SU-DHL-6 (cell line): ENCODE results near the gene SRL.

Experiments
- EZH2phosphoT487 ChIP-seq: fragments of 200-600 bp; sonication (generic), shearing (Covaris generic); conservative IDR thresholded peaks from 2 replicates; pipeline ENCODE4 v1.6.1; 2018; ENCODE audit warnings: mild to moderate bottlenecking, antibody characterized with exemption, low read length, moderate library complexity, mixed read lengths
- TF ChIP-seq, protein P1 (sequence below): fragments of 200-600 bp; sonication (generic); IDR thresholded peaks from one replicate; pipeline ENCODE4 v1.5.1; 2017; ENCODE audit warnings: antibody characterized with exemption, mild to moderate bottlenecking, low read length, moderate library complexity; ENCODE audit not compliant: insufficient read depth, poor library complexity, severe bottlenecking

DNA sequence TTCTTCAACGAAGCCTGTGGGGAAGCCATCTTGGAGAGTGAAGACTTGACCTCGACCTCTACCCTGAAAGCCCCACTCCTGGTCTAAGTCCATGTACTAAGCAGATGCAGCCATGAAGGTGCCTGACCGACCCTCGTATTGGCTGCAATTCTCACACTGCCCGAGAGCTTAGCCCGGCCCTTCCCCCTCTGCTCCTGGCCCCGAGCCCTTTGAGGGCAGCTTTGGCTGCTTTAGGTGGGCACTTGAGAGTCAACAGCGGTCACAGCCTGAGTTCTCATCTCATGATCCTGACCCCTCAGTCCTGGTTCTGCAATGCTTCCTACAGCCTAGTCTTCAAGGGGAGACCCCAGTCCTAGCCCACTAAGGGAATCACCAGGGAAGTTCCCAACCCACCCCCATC is 35.9 kb downstream of the SRL start:
- TF ChIP-seq, protein P1, sequence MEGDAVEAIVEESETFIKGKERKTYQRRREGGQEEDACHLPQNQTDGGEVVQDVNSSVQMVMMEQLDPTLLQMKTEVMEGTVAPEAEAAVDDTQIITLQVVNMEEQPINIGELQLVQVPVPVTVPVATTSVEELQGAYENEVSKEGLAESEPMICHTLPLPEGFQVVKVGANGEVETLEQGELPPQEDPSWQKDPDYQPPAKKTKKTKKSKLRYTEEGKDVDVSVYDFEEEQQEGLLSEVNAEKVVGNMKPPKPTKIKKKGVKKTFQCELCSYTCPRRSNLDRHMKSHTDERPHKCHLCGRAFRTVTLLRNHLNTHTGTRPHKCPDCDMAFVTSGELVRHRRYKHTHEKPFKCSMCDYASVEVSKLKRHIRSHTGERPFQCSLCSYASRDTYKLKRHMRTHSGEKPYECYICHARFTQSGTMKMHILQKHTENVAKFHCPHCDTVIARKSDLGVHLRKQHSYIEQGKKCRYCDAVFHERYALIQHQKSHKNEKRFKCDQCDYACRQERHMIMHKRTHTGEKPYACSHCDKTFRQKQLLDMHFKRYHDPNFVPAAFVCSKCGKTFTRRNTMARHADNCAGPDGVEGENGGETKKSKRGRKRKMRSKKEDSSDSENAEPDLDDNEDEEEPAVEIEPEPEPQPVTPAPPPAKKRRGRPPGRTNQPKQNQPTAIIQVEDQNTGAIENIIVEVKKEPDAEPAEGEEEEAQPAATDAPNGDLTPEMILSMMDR = no peak
- TF ChIP-seq EZH2phosphoT487 = no peak
